Sigmoid colon (tissue), 4 donors: ENCODE data around the gene SFMBT2.

Experiments
- EP300 ChIP-seq, 4 donors: sonication (generic); formaldehyde crosslinking; IDR thresholded peaks; one replicate each; pipeline ENCODE4 v1.6.1; 2017; ENCODE audit warnings: antibody characterized with exemption in 4 of 4
- POLR2A ChIP-seq, 2 donors: fragments of 450-650 bp; IDR thresholded peaks; one replicate each; pipeline ENCODE4 v1.6.1; 2016; ENCODE audit warnings: antibody characterized with exemption in 2 of 2, mild to moderate bottlenecking in 2 of 2, moderate library complexity in 2 of 2
- POLR2AphosphoS5 ChIP-seq, 4 donors: sonication (generic); formaldehyde crosslinking; IDR thresholded peaks; one replicate each; pipeline ENCODE4 v1.6.1; 2017; ENCODE audit warnings: antibody characterized with exemption in 4 of 4
- TF ChIP-seq, protein P1 (sequence below), 4 experiments: fragments of 450-650 bp in 3 of 4; fragments of 200-600 bp in 1 of 4; IDR thresholded peaks; one replicate each; pipeline ENCODE4 v1.5.1; 2016 to 2019; ENCODE audit warnings: antibody characterized with exemption in 4 of 4, mild to moderate bottlenecking in 3 of 4, moderate library complexity in 2 of 4

DNA sequence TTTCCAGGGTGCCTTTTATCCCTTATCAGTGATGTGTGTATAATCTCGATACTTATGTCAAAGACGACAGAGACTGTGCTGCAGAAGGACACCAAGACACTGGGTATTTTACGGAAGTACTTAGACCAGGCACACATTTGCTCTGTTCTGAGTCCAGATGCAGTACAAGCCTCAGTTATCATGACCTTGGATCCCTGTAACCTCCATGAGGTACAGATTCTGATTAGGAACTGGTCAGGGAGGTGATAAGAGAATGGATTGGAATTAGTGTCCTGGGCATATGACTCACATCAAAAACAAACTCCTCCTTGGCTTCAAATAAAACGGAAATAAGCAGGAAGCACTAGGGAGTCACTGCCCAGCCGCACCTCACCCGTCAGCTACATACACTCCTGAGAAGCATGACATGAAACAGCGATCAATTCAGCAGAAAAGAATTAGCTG is 146.5 kb downstream of the SFMBT2 start:
- no peak for TF ChIP-seq POLR2A (IDR thresholded peaks at IDR 0.05)
- TF ChIP-seq, protein P1, sequence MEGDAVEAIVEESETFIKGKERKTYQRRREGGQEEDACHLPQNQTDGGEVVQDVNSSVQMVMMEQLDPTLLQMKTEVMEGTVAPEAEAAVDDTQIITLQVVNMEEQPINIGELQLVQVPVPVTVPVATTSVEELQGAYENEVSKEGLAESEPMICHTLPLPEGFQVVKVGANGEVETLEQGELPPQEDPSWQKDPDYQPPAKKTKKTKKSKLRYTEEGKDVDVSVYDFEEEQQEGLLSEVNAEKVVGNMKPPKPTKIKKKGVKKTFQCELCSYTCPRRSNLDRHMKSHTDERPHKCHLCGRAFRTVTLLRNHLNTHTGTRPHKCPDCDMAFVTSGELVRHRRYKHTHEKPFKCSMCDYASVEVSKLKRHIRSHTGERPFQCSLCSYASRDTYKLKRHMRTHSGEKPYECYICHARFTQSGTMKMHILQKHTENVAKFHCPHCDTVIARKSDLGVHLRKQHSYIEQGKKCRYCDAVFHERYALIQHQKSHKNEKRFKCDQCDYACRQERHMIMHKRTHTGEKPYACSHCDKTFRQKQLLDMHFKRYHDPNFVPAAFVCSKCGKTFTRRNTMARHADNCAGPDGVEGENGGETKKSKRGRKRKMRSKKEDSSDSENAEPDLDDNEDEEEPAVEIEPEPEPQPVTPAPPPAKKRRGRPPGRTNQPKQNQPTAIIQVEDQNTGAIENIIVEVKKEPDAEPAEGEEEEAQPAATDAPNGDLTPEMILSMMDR (IDR thresholded peaks at IDR 0.05) = no peak
- TF ChIP-seq EP300 (IDR thresholded peaks at IDR 0.05) = no peak
- no peak for TF ChIP-seq POLR2AphosphoS5 (IDR thresholded peaks at IDR 0.05)
